Smooth muscle cell (in vitro differentiated cells): ENCODE results near the gene GH1. TPM values are rescaled to one million over a fixed set of nuclear protein-coding genes. Genes with fewer than 3 reads are reported as not detected.

Source experiments
- DNase-seq: peaks from one replicate; lab custom pipeline; 2025; ENCODE audit not compliant: unreplicated experiment; lab: John Stamatoyannopoulos, UW
- H2AFZ ChIP-seq: fragments of 200-600 bp; sonication (generic); 2 replicates; pipeline ENCODE4 v1.6.0; 2016; ENCODE audit warnings: antibody characterized with exemption, low read depth, mild to moderate bottlenecking
- H3F3A ChIP-seq: fragments of 200-600 bp; sonication (generic); 2 replicates; pipeline ENCODE4 v1.6.0; 2017; ENCODE audit warnings: antibody characterized with exemption, low read depth
- H3K27ac ChIP-seq: fragments of 200-600 bp; sonication (generic); 2 replicates; pipeline ENCODE4 v1.5.1; 2016; ENCODE audit warnings: low read depth, mild to moderate bottlenecking
- H3K27me3 ChIP-seq: fragments of 200-600 bp; sonication (generic); 2 replicates; pipeline ENCODE4 v1.6.1; 2016; ENCODE audit warnings: low read depth, mild to moderate bottlenecking
- H3K36me3 ChIP-seq: fragments of 200-600 bp; sonication (generic); 2 replicates; pipeline ENCODE4 v1.5.1; 2016; ENCODE audit warnings: low read depth
- H3K4me1 ChIP-seq: fragments of 200-600 bp; sonication (generic); 2 replicates; pipeline ENCODE4 v1.5.1; 2016; ENCODE audit warnings: low read depth
- H3K4me2 ChIP-seq: fragments of 200-600 bp; sonication (generic); 2 replicates; pipeline ENCODE4 v1.6.0; 2016; ENCODE audit warnings: mild to moderate bottlenecking
- H3K4me3 ChIP-seq: fragments of 200-600 bp; sonication (generic); 2 replicates; pipeline ENCODE4 v1.5.1; 2016; ENCODE audit warnings: mild to moderate bottlenecking
- H3K79me2 ChIP-seq: fragments of 200-600 bp; sonication (generic); 2 replicates; pipeline ENCODE4 v1.6.0; 2016; ENCODE audit warnings: low read depth, mild to moderate bottlenecking
- H3K9ac ChIP-seq: fragments of 200-600 bp; sonication (generic); 2 replicates; pipeline ENCODE4 v1.6.0; 2016; ENCODE audit warnings: low read depth
- H3K9me3 ChIP-seq: fragments of 200-600 bp; sonication (generic); replicated peaks from 2 replicates; pipeline ENCODE4 v1.5.1; 2016; ENCODE audit warnings: low read depth
- H4K20me1 ChIP-seq: fragments of 200-600 bp; sonication (generic); 2 replicates; pipeline ENCODE4 v1.6.0; 2016; ENCODE audit warnings: low read depth
- WGBS: methylation state at CpG from one replicate; pipeline ENCODE4 v1.1.7; 2016; ENCODE audit warnings: low lambda C conversion rate; 5-methylcytosine and 5-hydroxymethylcytosine counted together
- polyA plus RNA-seq: library from polyadenylated mRNA; unstranded; fragments of >200 nt; fragmentation: Nextera tagmentation; extraction: Ambion mirVana; gene quantifications from 2 replicates; pipeline ENCODE4 v1.2.1, GENCODE V29; 2016
- total RNA-seq: library from RNA; depleted of rRNA; stranded (reverse); fragments of >200 nt; gene quantifications from 2 replicates; pipeline ENCODE4 v1.2.3, GENCODE V29; 2014
- TF ChIP-seq, protein P1 (sequence below): fragments of 200-600 bp; sonication (generic); IDR thresholded peaks from 2 replicates; pipeline ENCODE4 v1.5.1; 2017; ENCODE audit warnings: borderline replicate concordance, mild to moderate bottlenecking, antibody characterized with exemption; ENCODE audit not compliant: insufficient read depth, poor library complexity, severe bottlenecking

GH1 gene
- total and polyA plus RNA-seq, 2 experiments from 2014 or later, result not detected

GRCh38 chr17:63928966-63929695 lies 10.5 kb upstream of the GH1 start:
- WGBS, result 98% methylated on average over 10 of the region's 10 CpGs
- H3K4me2 ChIP-seq, result no peak overlapping the region
- no peak overlapping the region for H3K9ac ChIP-seq
- DNase-seq, result no peak
- TF ChIP-seq, protein P1, sequence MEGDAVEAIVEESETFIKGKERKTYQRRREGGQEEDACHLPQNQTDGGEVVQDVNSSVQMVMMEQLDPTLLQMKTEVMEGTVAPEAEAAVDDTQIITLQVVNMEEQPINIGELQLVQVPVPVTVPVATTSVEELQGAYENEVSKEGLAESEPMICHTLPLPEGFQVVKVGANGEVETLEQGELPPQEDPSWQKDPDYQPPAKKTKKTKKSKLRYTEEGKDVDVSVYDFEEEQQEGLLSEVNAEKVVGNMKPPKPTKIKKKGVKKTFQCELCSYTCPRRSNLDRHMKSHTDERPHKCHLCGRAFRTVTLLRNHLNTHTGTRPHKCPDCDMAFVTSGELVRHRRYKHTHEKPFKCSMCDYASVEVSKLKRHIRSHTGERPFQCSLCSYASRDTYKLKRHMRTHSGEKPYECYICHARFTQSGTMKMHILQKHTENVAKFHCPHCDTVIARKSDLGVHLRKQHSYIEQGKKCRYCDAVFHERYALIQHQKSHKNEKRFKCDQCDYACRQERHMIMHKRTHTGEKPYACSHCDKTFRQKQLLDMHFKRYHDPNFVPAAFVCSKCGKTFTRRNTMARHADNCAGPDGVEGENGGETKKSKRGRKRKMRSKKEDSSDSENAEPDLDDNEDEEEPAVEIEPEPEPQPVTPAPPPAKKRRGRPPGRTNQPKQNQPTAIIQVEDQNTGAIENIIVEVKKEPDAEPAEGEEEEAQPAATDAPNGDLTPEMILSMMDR, result no peak
- H3K4me3 ChIP-seq, result no peak overlapping the region
- no peaks in the 10 kb centered on the region for H3K36me3 ChIP-seq
- H3K27me3 ChIP-seq, result no peaks in the 10 kb centered on the region
- H3K27ac ChIP-seq, result no peak overlapping the region
- H3K9me3 ChIP-seq, result no peaks in the 10 kb centered on the region
- no peaks in the 10 kb centered on the region for H3K79me2 ChIP-seq
- no peaks in the 10 kb centered on the region for H3K4me1 ChIP-seq
- H4K20me1 ChIP-seq, result no peaks in the 10 kb centered on the region
- H3F3A ChIP-seq, result no peaks in the 10 kb centered on the region
- H2AFZ ChIP-seq, result no peak overlapping the region

- Histone ChIP-seq H3K36me3 (no peaks in the 10 kb centered on the region), H4K20me1 (no peaks in the 10 kb centered on the region), H3K79me2 (no peaks in the 10 kb centered on the region), H3K4me2 (no peak overlapping the region), H3K27me3 (no peaks in the 10 kb centered on the region), H3K9me3 (no peaks in the 10 kb centered on the region), H3K27ac (no peak overlapping the region), H2AFZ (no peak overlapping the region), H3F3A (no peaks in the 10 kb centered on the region), H3K4me3 (no peak overlapping the region), H3K4me1 (no peaks in the 10 kb centered on the region), H3K9ac (no peak overlapping the region)
- WGBS, result 86% methylated on average over 10 of the region's 10 CpGs
- TF ChIP-seq, protein P1, result no peak
- DNase-seq, result no peak
Measured at GRCh38 chr17:63928172-63928666, 9.6 kb upstream of the GH1 start.

- Histone ChIP-seq H3F3A (no peaks in the 10 kb centered on the region), H3K79me2 (no peaks in the 10 kb centered on the region), H3K9me3 (no peaks in the 10 kb centered on the region), H4K20me1 (no peaks in the 10 kb centered on the region), H3K27ac (no peak overlapping the region), H3K27me3 (no peaks in the 10 kb centered on the region), H2AFZ (no peak overlapping the region), H3K4me3 (no peak overlapping the region), H3K9ac (no peak overlapping the region), H3K36me3 (no peaks in the 10 kb centered on the region), H3K4me1 (no peaks in the 10 kb centered on the region), H3K4me2 (no peak overlapping the region)
- WGBS, result 78% methylated on average over 8 of the region's 8 CpGs
- no peak for DNase-seq
- TF ChIP-seq, protein P1, result no peak
Measured at GRCh38 chr17:63927464-63928171, 9.0 kb upstream of the GH1 start.

DNA sequence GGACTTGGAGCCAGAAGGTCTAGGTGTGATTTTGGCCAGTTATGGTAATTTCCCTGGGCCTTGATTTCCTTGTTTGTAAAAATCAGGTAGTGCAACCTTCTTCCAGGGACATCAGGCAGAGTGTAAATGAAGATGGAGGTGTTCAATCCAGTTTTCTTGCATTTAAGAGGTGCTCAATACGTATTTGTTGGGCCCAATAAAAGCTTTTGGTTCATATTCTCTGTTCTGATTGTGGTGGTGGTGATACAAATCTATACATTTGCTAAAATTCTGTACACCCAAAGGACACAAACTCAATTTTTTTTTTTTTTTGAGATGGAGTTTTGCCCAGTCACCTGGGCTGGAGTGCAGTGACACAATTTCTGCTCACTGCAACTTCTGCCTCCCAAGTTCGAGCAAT lies 7.5 kb upstream of the GH1 start:
- no peaks in the 10 kb centered on the region for H3K4me1 ChIP-seq
- H3K27ac ChIP-seq, result no peak overlapping the region
- H2AFZ ChIP-seq, result no peak overlapping the region
- no peak overlapping the region for H3K4me3 ChIP-seq
- WGBS, result 98% methylated on average over 2 of the region's 2 CpGs
- H3K4me2 ChIP-seq, result no peak overlapping the region
- no peaks in the 10 kb centered on the region for H3K79me2 ChIP-seq
- no peaks in the 10 kb centered on the region for H4K20me1 ChIP-seq
- H3K9ac ChIP-seq, result no peak overlapping the region
- TF ChIP-seq, protein P1, result no peak
- no peaks in the 10 kb centered on the region for H3K36me3 ChIP-seq
- no peaks in the 10 kb centered on the region for H3K9me3 ChIP-seq
- DNase-seq, result no peak
- H3K27me3 ChIP-seq, result no peaks in the 10 kb centered on the region
- no peaks in the 10 kb centered on the region for H3F3A ChIP-seq
